HEK293 (cell line): ENCODE data around the gene MRPS27.
A peak's percentile ranks its signal among the peaks of the same experiment; 100 is the strongest.

Experiments used
- GLIS1 ChIP-seq: fragments of 450-650 bp; formaldehyde crosslinking; IDR thresholded peaks from 2 replicates; pipeline ENCODE4 v1.5.1; 2016; ENCODE audit warnings: missing biosample characterization, missing genetic modification characterization
- HOXD13 ChIP-seq: sonication (generic); formaldehyde crosslinking; IDR thresholded peaks from 2 replicates; pipeline ENCODE4 v1.8.0; 2022; ENCODE audit warnings: missing genetic modification reagents, borderline replicate concordance
- KLF16 ChIP-seq: fragments of 450-650 bp; formaldehyde crosslinking; IDR thresholded peaks from 2 replicates; pipeline ENCODE4 v1.5.1; 2017; ENCODE audit warnings: missing biosample characterization, missing genetic modification characterization
- KLF9 ChIP-seq: fragments of 450-650 bp; formaldehyde crosslinking; IDR thresholded peaks from 2 replicates; pipeline ENCODE4 v1.5.1; 2016; ENCODE audit warnings: missing biosample characterization, missing genetic modification characterization, low read depth
- OVOL3 ChIP-seq: fragments of 450-650 bp; formaldehyde crosslinking; IDR thresholded peaks from 2 replicates; pipeline ENCODE4 v1.5.1; 2016; ENCODE audit warnings: missing biosample characterization, missing genetic modification characterization
- PRDM1 ChIP-seq: fragments of 450-650 bp; formaldehyde crosslinking; IDR thresholded peaks from 2 replicates; pipeline ENCODE4; 2016; ENCODE audit warnings: missing biosample characterization, missing genetic modification characterization
- PRDM10 ChIP-seq: fragments of 450-650 bp; formaldehyde crosslinking; IDR thresholded peaks from 2 replicates; pipeline ENCODE4 v1.5.1; 2016; ENCODE audit warnings: missing biosample characterization, missing genetic modification characterization
- PRDM2 ChIP-seq: fragments of 450-650 bp; formaldehyde crosslinking; IDR thresholded peaks from 2 replicates; pipeline ENCODE4 v1.5.1; 2016; ENCODE audit warnings: missing biosample characterization, missing genetic modification characterization, borderline replicate concordance
- YY1 ChIP-seq: fragments of 450-650 bp; formaldehyde crosslinking; IDR thresholded peaks from 2 replicates; pipeline ENCODE4 v1.5.1; 2018; ENCODE audit warnings: missing biosample characterization, missing genetic modification characterization
- ZBTB44 ChIP-seq: fragments of 450-650 bp; IDR thresholded peaks from 2 replicates; pipeline ENCODE4 v1.5.1; 2018; ENCODE audit warnings: missing biosample characterization, mild to moderate bottlenecking, missing genetic modification characterization
- ZIC2 ChIP-seq: fragments of 450-650 bp; formaldehyde crosslinking; IDR thresholded peaks from 2 replicates; pipeline ENCODE4 v1.5.1; 2016; ENCODE audit warnings: missing biosample characterization, missing genetic modification characterization
- ZNF2 ChIP-seq: fragments of 450-650 bp; formaldehyde crosslinking; IDR thresholded peaks from 2 replicates; pipeline ENCODE4 v1.5.1; 2016; ENCODE audit warnings: missing biosample characterization, missing genetic modification characterization
- ZNF274 ChIP-seq, 2 experiments: fragments of 200-500 bp in 1 of 2; fragments of 450-650 bp in 1 of 2; sonication (Bioruptor generic) in 1 of 2; formaldehyde crosslinking in 1 of 2; IDR thresholded peaks; 2 replicates each; pipeline versions ENCODE4 v1.5.1 to v1.6.1; 2014 to 2016; ENCODE audit warnings: borderline replicate concordance in 1 of 2, inconsistent platforms in 1 of 2, low read length in 1 of 2, missing biosample characterization in 1 of 2, missing genetic modification characterization in 1 of 2
- ZNF341 ChIP-seq: fragments of 450-650 bp; formaldehyde crosslinking; IDR thresholded peaks from 2 replicates; pipeline ENCODE4; 2016; ENCODE audit warnings: low read depth, missing biosample characterization, missing genetic modification characterization
- ZNF398 ChIP-seq: fragments of 450-650 bp; formaldehyde crosslinking; IDR thresholded peaks from 2 replicates; pipeline ENCODE4 v1.5.1; 2017; ENCODE audit warnings: missing biosample characterization, missing genetic modification characterization
- ZNF449 ChIP-seq: fragments of 450-650 bp; formaldehyde crosslinking; IDR thresholded peaks from 2 replicates; pipeline ENCODE4 v1.5.1; 2017; ENCODE audit warnings: missing biosample characterization, mild to moderate bottlenecking, missing genetic modification characterization, moderate library complexity
- ZNF544 ChIP-seq: fragments of 450-650 bp; formaldehyde crosslinking; IDR thresholded peaks from 2 replicates; pipeline ENCODE4 v1.5.0; 2017; ENCODE audit warnings: missing biosample characterization, missing genetic modification characterization
- ZNF626 ChIP-seq: fragments of 450-650 bp; sonication (Bioruptor Pico); formaldehyde crosslinking; IDR thresholded peaks from 2 replicates; pipeline ENCODE4 v1.5.1; 2018; ENCODE audit warnings: missing biosample characterization, missing genetic modification characterization, inconsistent platforms
- ZNF664 ChIP-seq: fragments of 450-650 bp; formaldehyde crosslinking; IDR thresholded peaks from 2 replicates; pipeline ENCODE4 v1.5.1; 2016; ENCODE audit warnings: missing biosample characterization, missing genetic modification characterization
- ZNF747 ChIP-seq: fragments of 450-650 bp; formaldehyde crosslinking; IDR thresholded peaks from 2 replicates; pipeline ENCODE4 v1.5.1; 2016; ENCODE audit warnings: missing biosample characterization, missing genetic modification characterization
- ZNF785 ChIP-seq: fragments of 450-650 bp; formaldehyde crosslinking; IDR thresholded peaks from 2 replicates; pipeline ENCODE4 v1.5.1; 2016; ENCODE audit warnings: missing biosample characterization, missing genetic modification characterization
- ZNF792 ChIP-seq: fragments of 450-650 bp; formaldehyde crosslinking; IDR thresholded peaks from 2 replicates; pipeline ENCODE4 v1.5.1; 2016; ENCODE audit warnings: missing biosample characterization, missing genetic modification characterization
- ZSCAN5A ChIP-seq: fragments of 450-650 bp; formaldehyde crosslinking; IDR thresholded peaks from 2 replicates; pipeline ENCODE4 v1.5.1; 2016; ENCODE audit warnings: missing biosample characterization, missing genetic modification characterization

The MRPS27 gene

GRCh38 chr5:72268753-72269410, 51.2 kb downstream of the MRPS27 start (continued):
- TF ChIP-seq ZSCAN5A (tag by site-specific recombination) (no peak), ZNF341 (tag by site-specific recombination) (peak; percentile 71), ZNF747 (tag by site-specific recombination) (no peak), YY1 (tag by site-specific recombination) (no peak), ZNF664 (tag by site-specific recombination) (no peak), ZNF2 (tag by site-specific recombination) (peak; percentile 82), GLIS1 (tag by site-specific recombination) (peak; percentile 95), ZNF792 (no peak), ZNF398 (tag by site-specific recombination) (peak; percentile 56; the same call in 1 of the 2 replicates), ZNF544 (tag by site-specific recombination) (no peak), PRDM2 (no peak), ZIC2 (no peak), ZNF626 (tag by site-specific recombination) (no peak), ZNF274 (IDR thresholded peaks at IDR 0.05; ENCODE audit: low read length) (no peak), ZNF274 (tag by site-specific recombination; IDR thresholded peaks at IDR 0.05; ENCODE audit: borderline replicate concordance) (no peak), OVOL3 (0 out of 2 replicates have a peak, but pooled peaks have one; percentile 14), ZNF449 (tag by site-specific recombination) (no peak), KLF16 (no peak), PRDM10 (tag by site-specific recombination) (peak; percentile 34; the same call in 1 of the 2 replicates), ZBTB44 (tag by site-specific recombination) (peak; percentile 93), HOXD13 (CRISPR knock-in tag) (no peak), KLF9 (tag by site-specific recombination) (no peak), ZNF785 (tag by site-specific recombination) (no peak), PRDM1 (tag by site-specific recombination) (no peak)
